C4-2B (cell line): Measurements from ENCODE around the gene DGKG.

Source experiments
- H3K27ac ChIP-seq: fragments of 450-650 bp; 2 replicates; pipeline ENCODE4 v1.5.1; 2017
- ZFX ChIP-seq: fragments of 450-650 bp; IDR thresholded peaks from 2 replicates; pipeline ENCODE4 v1.6.1; 2017
- TF ChIP-seq, protein P1 (sequence below): fragments of 450-650 bp; conservative IDR thresholded peaks from 2 replicates; pipeline ENCODE4 v1.5.1; 2017; ENCODE audit warnings: mild to moderate bottlenecking

DGKG gene

GRCh38 chr3:186305286-186305685 lies 56.7 kb downstream of the DGKG start:
- no peak for TF ChIP-seq ZFX
- TF ChIP-seq, protein P1, sequence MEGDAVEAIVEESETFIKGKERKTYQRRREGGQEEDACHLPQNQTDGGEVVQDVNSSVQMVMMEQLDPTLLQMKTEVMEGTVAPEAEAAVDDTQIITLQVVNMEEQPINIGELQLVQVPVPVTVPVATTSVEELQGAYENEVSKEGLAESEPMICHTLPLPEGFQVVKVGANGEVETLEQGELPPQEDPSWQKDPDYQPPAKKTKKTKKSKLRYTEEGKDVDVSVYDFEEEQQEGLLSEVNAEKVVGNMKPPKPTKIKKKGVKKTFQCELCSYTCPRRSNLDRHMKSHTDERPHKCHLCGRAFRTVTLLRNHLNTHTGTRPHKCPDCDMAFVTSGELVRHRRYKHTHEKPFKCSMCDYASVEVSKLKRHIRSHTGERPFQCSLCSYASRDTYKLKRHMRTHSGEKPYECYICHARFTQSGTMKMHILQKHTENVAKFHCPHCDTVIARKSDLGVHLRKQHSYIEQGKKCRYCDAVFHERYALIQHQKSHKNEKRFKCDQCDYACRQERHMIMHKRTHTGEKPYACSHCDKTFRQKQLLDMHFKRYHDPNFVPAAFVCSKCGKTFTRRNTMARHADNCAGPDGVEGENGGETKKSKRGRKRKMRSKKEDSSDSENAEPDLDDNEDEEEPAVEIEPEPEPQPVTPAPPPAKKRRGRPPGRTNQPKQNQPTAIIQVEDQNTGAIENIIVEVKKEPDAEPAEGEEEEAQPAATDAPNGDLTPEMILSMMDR: no peak

GRCh38 chr3:186303965-186304364 lies 58.1 kb downstream of the DGKG start:
- no peak overlapping the region for H3K27ac ChIP-seq
- TF ChIP-seq ZFX: no peak
- TF ChIP-seq, protein P1: no peak

More at GRCh38 chr3:186305286-186305685, 56.7 kb downstream of the DGKG start:
- H3K27ac ChIP-seq: no peak overlapping the region

DNA sequence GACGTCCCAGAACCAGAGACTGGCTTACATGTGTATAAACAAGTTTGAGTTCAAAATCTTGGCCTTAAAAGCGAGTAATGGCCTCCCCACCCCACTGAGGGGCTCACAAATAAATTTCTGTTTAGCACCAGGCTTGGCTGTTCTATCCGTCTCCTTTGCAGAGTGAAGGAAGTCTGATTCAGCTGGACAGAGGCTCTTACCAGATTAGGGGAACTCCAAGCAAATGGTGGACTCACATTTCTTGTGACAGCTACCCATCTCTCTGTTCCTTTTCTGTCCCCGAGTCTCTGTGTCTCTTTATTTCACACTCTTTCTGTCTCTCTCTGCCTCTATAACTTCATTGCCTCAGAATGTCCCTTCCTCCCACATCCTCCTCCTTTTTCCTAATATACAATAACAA lies 62.7 kb downstream of the DGKG start:
- TF ChIP-seq, protein P1: no peak
- TF ChIP-seq ZFX: no peak
- no peak overlapping the region for H3K27ac ChIP-seq

- TF ChIP-seq, protein P1: no peak
- no peak for TF ChIP-seq ZFX
- H3K27ac ChIP-seq: no peak overlapping the region
Observed at GRCh38 chr3:186298876-186299275, 63.2 kb downstream of the DGKG start.

DNA sequence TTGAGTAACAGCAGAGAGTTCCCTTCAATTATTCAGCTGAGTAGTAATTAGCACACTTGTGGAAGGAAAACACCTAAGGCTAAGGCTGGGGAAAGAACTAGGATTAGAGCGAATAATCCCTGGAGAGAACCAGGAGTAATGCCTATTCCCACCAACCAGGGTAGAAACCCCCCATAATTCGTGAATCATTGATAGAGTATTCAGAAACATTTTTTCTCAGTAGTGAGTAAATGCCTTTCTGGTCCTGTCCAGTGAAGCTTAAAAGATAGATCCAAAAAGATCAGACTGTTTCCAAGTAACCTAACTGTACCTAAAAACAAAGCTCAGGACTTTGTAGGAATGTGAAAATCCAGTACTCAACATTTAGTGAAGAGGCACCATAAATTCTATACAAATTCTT lies 71.2 kb downstream of the DGKG start:
- no peak overlapping the region for H3K27ac ChIP-seq
- TF ChIP-seq, protein P1: no peak
- no peak for TF ChIP-seq ZFX

GRCh38 chr3:186287711-186288110 lies 74.3 kb downstream of the DGKG start:
- H3K27ac ChIP-seq: no peak overlapping the region
- no peak for TF ChIP-seq ZFX
- TF ChIP-seq, protein P1: no peak

DNA sequence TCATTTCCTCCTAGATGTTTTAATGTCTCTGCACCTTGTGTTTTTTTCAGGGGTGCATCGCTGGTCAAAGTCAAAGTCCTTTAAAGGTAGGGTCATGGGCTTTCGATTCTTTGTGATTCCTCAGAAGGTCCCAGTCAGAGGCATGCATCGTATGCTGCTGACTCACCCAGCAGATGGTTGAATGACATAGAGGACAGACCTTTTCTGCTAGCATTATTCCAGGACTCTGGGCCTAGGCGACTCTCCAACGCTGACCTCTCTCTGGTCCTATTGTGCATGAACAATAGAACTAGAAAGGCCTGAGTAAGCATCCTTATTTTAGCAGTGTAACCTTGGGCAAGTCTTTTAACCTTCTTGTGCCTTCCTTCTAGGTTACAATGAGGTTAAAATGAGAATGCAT lies 75.9 kb downstream of the DGKG start:
- TF ChIP-seq, protein P1: no peak
- TF ChIP-seq ZFX: no peak
- H3K27ac ChIP-seq: no peak overlapping the region
